GM12878 (cell line): ENCODE measurements around the gene GADL1. TPM values are rescaled to one million over a fixed set of nuclear protein-coding genes. Genes with fewer than 3 reads are reported as not detected.

Experiments used
- ATAC-seq: fragments of 200-7000 bp; cut with Tn5 transposase; 3 replicates; pipeline ENCODE4 v1.9.1; 2020; ENCODE audit warnings: mild to moderate bottlenecking, moderate library complexity
- BruUV-seq: library from RNA; stranded (reverse); fragments of 400-500 nt; replicated peaks from 2 replicates; lab custom pipeline; 2021; lab: Mats Ljungman, UMichigan
- CTCF ChIA-PET: fragments of 300-600 bp; sonication (Branson Sonifier 250); formaldehyde crosslinking; extraction: SDS; loops from one replicate; lab custom pipeline; 2021; ENCODE audit warnings: inconsistent platforms; lab: Yijun Ruan, JAX
- POLR2A ChIA-PET: fragments of 350-600 bp; formaldehyde crosslinking; extraction: SDS; loops from one replicate; lab custom pipeline; 2021; ENCODE audit warnings: inconsistent platforms; lab: Charles Lee
- RAD21 ChIA-PET: fragments of 300-600 bp; sonication (Branson Sonifier 250); formaldehyde crosslinking; loops from one replicate; lab custom pipeline; 2023; ENCODE audit warnings: antibody characterized with exemption; ENCODE audit not compliant: unreplicated experiment; lab: Charles Lee
- SMC1A ChIA-PET: fragments of 300-600 bp; sonication (Branson Sonifier 250); formaldehyde crosslinking; loops from one replicate; lab custom pipeline; 2023; ENCODE audit not compliant: unreplicated experiment, uncharacterized antibody; lab: Charles Lee
- DNase-seq: peaks from one replicate; pipeline ENCODE4 v3.0.0-alpha.2; 2011; ENCODE audit warnings: low read depth, low spot score
- FAIRE-seq: peaks from 3 replicates; lab custom pipeline; 2011; peaks lifted over from hg19 to GRCh38; lab: Jason Lieb, UNC
- H2AFZ ChIP-seq: 2 replicates; pipeline ENCODE4 v1.6.0; 2011; ENCODE audit warnings: low read depth, low read length, control low read depth; ENCODE audit not compliant: control insufficient read depth
- H3K27ac ChIP-seq: 2 replicates; pipeline ENCODE4 v1.5.1; 2011; ENCODE audit warnings: control low read depth; ENCODE audit not compliant: control insufficient read depth, insufficient read depth
- H3K27me3 ChIP-seq, 2 experiments: replicated peaks in 1 of 2; 2 replicates each; pipeline versions ENCODE4 v1.6.0 to v1.6.1; 2011; ENCODE audit warnings: low read length in 1 of 2; ENCODE audit not compliant: control insufficient read depth in 2 of 2, insufficient read depth in 2 of 2
- H3K36me3 ChIP-seq, 2 experiments: 2 replicates each; pipeline ENCODE4 v1.5.1; 2011; ENCODE audit warnings: low read length in 1 of 2; ENCODE audit not compliant: control insufficient read depth in 2 of 2, insufficient read depth in 2 of 2
- H3K4me1 ChIP-seq: 2 replicates; pipeline ENCODE4 v1.6.1; 2011; ENCODE audit warnings: mild to moderate bottlenecking, low read length, moderate library complexity, mixed read lengths; ENCODE audit not compliant: control insufficient read depth, insufficient read depth
- H3K4me2 ChIP-seq: 2 replicates; pipeline ENCODE4 v1.6.0; 2011; ENCODE audit warnings: control low read depth; ENCODE audit not compliant: control insufficient read depth, insufficient read depth
- H3K4me3 ChIP-seq: fragments of 200-600 bp; sonication (generic); 2 replicates; pipeline ENCODE4 v1.5.1; 2016
- H3K79me2 ChIP-seq: 2 replicates; pipeline ENCODE4 v1.6.0; 2011; ENCODE audit warnings: low read length; ENCODE audit not compliant: control insufficient read depth, insufficient read depth
- H3K9ac ChIP-seq: 2 replicates; pipeline ENCODE4 v1.8.0; 2011; ENCODE audit warnings: low read length, control low read depth, mixed read lengths; ENCODE audit not compliant: control insufficient read depth, insufficient read depth
- H3K9me3 ChIP-seq: replicated peaks from 3 replicates; pipeline ENCODE4 v1.5.1; 2011; ENCODE audit warnings: mild to moderate bottlenecking, low read length; ENCODE audit not compliant: control insufficient read depth, insufficient read depth
- H4K20me1 ChIP-seq: 2 replicates; pipeline ENCODE4 v1.6.0; 2011; ENCODE audit not compliant: control insufficient read depth, insufficient read depth
- CBX3 ChIP-seq: fragments of 200-600 bp; sonication (generic); IDR thresholded peaks from 2 replicates; pipeline ENCODE4 v1.6.1; 2016; ENCODE audit warnings: low read depth, borderline replicate concordance
- EGR1 ChIP-seq, 2 experiments: IDR thresholded peaks; 1 replicate in 1 of 2; 2 replicates in 1 of 2; pipeline ENCODE4 v1.6.1; 2011 to 2012; ENCODE audit warnings: low read depth in 2 of 2, low read length in 2 of 2, borderline replicate concordance in 1 of 2, mild to moderate bottlenecking in 1 of 2, moderate library complexity in 1 of 2
- IKZF1 ChIP-seq: fragments of 450-650 bp; conservative IDR thresholded peaks from 2 replicates; pipeline ENCODE4 v1.6.1; 2017; ENCODE audit warnings: antibody characterized with exemption, mild to moderate bottlenecking
- JUND ChIP-seq: IDR thresholded peaks from 2 replicates; pipeline ENCODE4 v1.6.1; 2012; ENCODE audit warnings: low read depth, mild to moderate bottlenecking, low read length, improper control_type of control experiment, moderate library complexity
- MYB ChIP-seq: fragments of 150-350 bp; IDR thresholded peaks from 2 replicates; pipeline ENCODE4 v1.6.1; 2014; ENCODE audit warnings: mild to moderate bottlenecking, low read depth, low read length, borderline replicate concordance
- STAT3 ChIP-seq: IDR thresholded peaks from 2 replicates; pipeline ENCODE4 v1.6.1; 2011; ENCODE audit warnings: low read depth, low read length, improper control_type of control experiment
- YBX1 ChIP-seq: fragments of 450-650 bp; IDR thresholded peaks from 2 replicates; pipeline ENCODE4 v1.6.1; 2016; ENCODE audit warnings: antibody characterized with exemption
- WGBS: methylation state at CpG from one replicate; pipeline ENCODE4 v1.1.6; 2016; ENCODE audit warnings: low lambda C conversion rate; ENCODE audit not compliant: insufficient replicate concordance, insufficient coverage; ENCODE audit errors: missing lambda C conversion rate; 5-methylcytosine and 5-hydroxymethylcytosine counted together
- in situ Hi-C: fragments of 300-500 bp; cut with MboI; formaldehyde crosslinking; loops from 9 replicates; pipeline ENCODE4 v1.14.3; 2018; ENCODE audit warnings: mixed read lengths
- intact Hi-C: fragments of 100-400 bp; cut with micrococcal nuclease; formaldehyde crosslinking; loops from one replicate; pipeline ENCODE4 v1.14.2; 2022; ENCODE audit not compliant: unreplicated experiment
- polyA plus RNA-seq, 11 experiments: library from polyadenylated mRNA; depleted of rRNA in 4 of 11; unstranded in 6 of 11; stranded (reverse) in 5 of 11; fragments of >200 nt; fragmentation: Nextera tagmentation in 4 of 11; fragmentation: Illumina TruSeq in 1 of 11; extraction: Ambion mirVana in 4 of 11; extraction: Trizol in 1 of 11; gene quantifications; 1 replicate in 1 of 11; 2 replicates in 10 of 11; pipeline versions ENCODE4 v1.2.1 to v1.2.3, GENCODE V29; 2011 to 2016; ENCODE audit warnings: inconsistent platforms in 2 of 11, missing spikeins in 2 of 11, low read depth in 1 of 11
- total RNA-seq, 4 experiments: library from RNA; depleted of rRNA in 3 of 4; stranded (reverse); fragments of >200 nt in 3 of 4; fragmentation: Illumina TruSeq in 1 of 4; extraction: Trizol in 1 of 4; gene quantifications; 2 replicates each; pipeline versions ENCODE4 v1.2.1 to v1.2.3, GENCODE V29; 2013 to 2021
- TF ChIP-seq, protein P1 (sequence below): IDR thresholded peaks from 2 replicates; pipeline ENCODE4 v1.6.1; 2011; ENCODE audit warnings: low read depth, low read length, improper control_type of control experiment, borderline replicate concordance
- TF ChIP-seq, protein P2 (sequence below): fragments of 450-650 bp; IDR thresholded peaks from 2 replicates; pipeline ENCODE4 v1.6.1; 2016; ENCODE audit warnings: mild to moderate bottlenecking
- TF ChIP-seq, protein P3 (sequence below): fragments of 450-650 bp; formaldehyde crosslinking; IDR thresholded peaks from 2 replicates; pipeline ENCODE4 v1.4.0; 2022; ENCODE audit warnings: mild to moderate bottlenecking, moderate library complexity
- TF ChIP-seq, protein P4 (sequence below): fragments of 450-650 bp; IDR thresholded peaks from 2 replicates; pipeline ENCODE4 v1.6.1; 2017; ENCODE audit warnings: low read depth, mild to moderate bottlenecking, moderate library complexity

The GADL1 gene
- total and polyA plus RNA-seq, 10 of the 15 experiments (the other 5 are each of a cell fraction or from before 2014, with no cell fraction given): 0.04 TPM; not detected in 9

DNA sequence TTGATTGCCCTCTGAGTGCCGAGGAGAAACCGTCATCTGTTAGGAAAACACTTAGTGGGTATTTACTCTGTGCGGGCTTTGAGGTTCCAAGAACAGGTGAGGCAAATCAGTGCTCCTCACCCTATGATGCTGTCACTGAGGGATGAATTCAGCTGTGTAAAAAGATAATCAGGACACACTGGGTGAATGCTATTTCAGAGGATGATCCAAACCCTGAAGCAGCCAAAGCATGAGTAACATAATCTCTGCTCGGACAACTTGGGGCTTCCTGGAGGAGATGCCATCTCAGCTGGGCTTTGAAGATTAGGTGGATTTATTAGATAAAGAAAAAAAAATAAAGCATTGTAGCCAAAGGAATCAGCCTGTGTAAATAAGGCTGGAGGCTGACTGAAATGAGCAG lies 10.5 kb upstream of the GADL1 start:
- H3K27me3 ChIP-seq: no peaks in the 10 kb centered on the region; a peak in 1 of 4 replicates
- intact Hi-C loops: no loop called here
- no peak for ATAC-seq
- in situ Hi-C loops: no loop called here
- CTCF ChIA-PET: no interaction called here
- WGBS: 48% methylated on average over 4 of the region's 4 CpGs
- no peak for DNase-seq
- H3K4me1 ChIP-seq: no peaks in the 10 kb centered on the region
- no peak overlapping the region for H3K4me3 ChIP-seq
- POLR2A ChIA-PET: no interaction called here
- H3K4me2 ChIP-seq: no peak overlapping the region
- SMC1A ChIA-PET: no interaction called here
- no peak overlapping the region for H3K9ac ChIP-seq
- no TSS peak for BruUV-seq
- RAD21 ChIA-PET: no interaction called here
- FAIRE-seq: no peak
- no peaks in the 10 kb centered on the region; the same call in 1 of the 2 replicates for H4K20me1 ChIP-seq
- no peak overlapping the region for H2AFZ ChIP-seq
- H3K36me3 ChIP-seq: no peaks in the 10 kb centered on the region
- H3K9me3 ChIP-seq: no peaks in the 10 kb centered on the region
- no peak overlapping the region for H3K27ac ChIP-seq
- no peaks in the 10 kb centered on the region for H3K79me2 ChIP-seq
- TF ChIP-seq EGR1 (IDR thresholded peaks at IDR 0.05; ENCODE audit: borderline replicate concordance in 1 of 2, low read depth in 2 of 2, low read length in 2 of 2) (no peak), IKZF1 (no peak), MYB (no peak)
- TF ChIP-seq, protein P1, sequence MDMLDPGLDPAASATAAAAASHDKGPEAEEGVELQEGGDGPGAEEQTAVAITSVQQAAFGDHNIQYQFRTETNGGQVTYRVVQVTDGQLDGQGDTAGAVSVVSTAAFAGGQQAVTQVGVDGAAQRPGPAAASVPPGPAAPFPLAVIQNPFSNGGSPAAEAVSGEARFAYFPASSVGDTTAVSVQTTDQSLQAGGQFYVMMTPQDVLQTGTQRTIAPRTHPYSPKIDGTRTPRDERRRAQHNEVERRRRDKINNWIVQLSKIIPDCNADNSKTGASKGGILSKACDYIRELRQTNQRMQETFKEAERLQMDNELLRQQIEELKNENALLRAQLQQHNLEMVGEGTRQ: no peak
- TF ChIP-seq, protein P2, sequence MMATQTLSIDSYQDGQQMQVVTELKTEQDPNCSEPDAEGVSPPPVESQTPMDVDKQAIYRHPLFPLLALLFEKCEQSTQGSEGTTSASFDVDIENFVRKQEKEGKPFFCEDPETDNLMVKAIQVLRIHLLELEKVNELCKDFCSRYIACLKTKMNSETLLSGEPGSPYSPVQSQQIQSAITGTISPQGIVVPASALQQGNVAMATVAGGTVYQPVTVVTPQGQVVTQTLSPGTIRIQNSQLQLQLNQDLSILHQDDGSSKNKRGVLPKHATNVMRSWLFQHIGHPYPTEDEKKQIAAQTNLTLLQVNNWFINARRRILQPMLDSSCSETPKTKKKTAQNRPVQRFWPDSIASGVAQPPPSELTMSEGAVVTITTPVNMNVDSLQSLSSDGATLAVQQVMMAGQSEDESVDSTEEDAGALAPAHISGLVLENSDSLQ: no peak

DNA sequence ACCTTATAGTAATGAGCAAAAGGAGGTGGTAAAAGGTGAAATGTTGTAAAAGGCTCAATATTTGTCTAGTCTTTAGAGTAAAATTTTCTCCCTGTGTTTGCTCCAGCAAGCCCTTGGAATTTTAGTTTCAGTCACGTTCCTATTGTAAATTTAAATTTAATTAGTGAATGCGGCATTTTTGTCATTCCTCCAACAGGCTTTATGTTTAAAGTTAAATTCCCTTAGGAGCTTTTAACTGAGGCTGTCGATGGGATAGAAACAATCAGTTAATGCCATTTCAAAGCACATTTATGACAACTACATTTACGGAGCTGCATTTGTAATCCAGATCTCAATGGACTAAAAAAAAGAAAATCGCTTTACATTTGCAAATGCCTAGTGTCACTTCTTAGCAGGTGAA lies 868 bp upstream of the GADL1 start:
- H3K4me1 ChIP-seq: no peaks in the 10 kb centered on the region
- 46% methylated on average over 5 of the region's 5 CpGs for WGBS
- H3K9ac ChIP-seq: no peak overlapping the region
- SMC1A ChIA-PET: interaction anchor here (0.6 kb wide), 1 partner anchor 191 kb away, joined by 3 read pairs; no protein-coding TSS in a partner anchor
- no peak overlapping the region for H2AFZ ChIP-seq
- CTCF ChIA-PET: no interaction called here
- peaks cover 9 to 12% of the 10 kb centered on the region in 2 experiments for H3K27me3 ChIP-seq
- intact Hi-C loops (no loop called here), in situ Hi-C loops (no loop called here)
- no peaks in the 10 kb centered on the region for H3K79me2 ChIP-seq
- no TSS peak for BruUV-seq
- POLR2A ChIA-PET: no interaction called here
- DNase-seq (no peak), ATAC-seq (no peak), FAIRE-seq (no peak)
- H3K9me3 ChIP-seq: no peaks in the 10 kb centered on the region
- H3K4me2 ChIP-seq: no peak overlapping the region
- RAD21 ChIA-PET: no interaction called here
- no peaks in the 10 kb centered on the region for H4K20me1 ChIP-seq
- H3K4me3 ChIP-seq: no peak overlapping the region
- no peaks in the 10 kb centered on the region for H3K36me3 ChIP-seq
- no peak overlapping the region for H3K27ac ChIP-seq
- TF ChIP-seq JUND (no peak), CBX3 (no peak), STAT3 (no peak), YBX1 (no peak)
- TF ChIP-seq, protein P3, sequence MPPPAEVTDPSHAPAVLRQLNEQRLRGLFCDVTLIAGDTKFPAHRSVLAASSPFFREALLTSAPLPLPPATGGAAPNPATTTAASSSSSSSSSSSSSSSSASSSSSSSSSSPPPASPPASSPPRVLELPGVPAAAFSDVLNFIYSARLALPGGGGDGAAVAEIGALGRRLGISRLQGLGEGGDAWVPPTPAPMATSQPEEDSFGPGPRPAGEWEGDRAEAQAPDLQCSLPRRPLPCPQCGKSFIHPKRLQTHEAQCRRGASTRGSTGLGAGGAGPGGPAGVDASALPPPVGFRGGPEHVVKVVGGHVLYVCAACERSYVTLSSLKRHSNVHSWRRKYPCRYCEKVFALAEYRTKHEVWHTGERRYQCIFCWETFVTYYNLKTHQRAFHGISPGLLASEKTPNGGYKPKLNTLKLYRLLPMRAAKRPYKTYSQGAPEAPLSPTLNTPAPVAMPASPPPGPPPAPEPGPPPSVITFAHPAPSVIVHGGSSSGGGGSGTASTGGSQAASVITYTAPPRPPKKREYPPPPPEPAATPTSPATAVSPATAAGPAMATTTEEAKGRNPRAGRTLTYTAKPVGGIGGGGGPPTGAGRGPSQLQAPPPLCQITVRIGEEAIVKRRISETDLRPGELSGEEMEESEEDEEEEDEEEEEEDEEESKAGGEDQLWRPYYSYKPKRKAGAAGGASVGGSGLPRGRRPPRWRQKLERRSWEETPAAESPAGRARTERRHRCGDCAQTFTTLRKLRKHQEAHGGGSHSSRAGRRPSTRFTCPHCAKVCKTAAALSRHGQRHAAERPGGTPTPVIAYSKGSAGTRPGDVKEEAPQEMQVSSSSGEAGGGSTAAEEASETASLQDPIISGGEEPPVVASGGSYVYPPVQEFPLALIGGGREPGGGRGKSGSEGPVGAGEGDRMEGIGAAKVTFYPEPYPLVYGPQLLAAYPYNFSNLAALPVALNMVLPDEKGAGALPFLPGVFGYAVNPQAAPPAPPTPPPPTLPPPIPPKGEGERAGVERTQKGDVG: no peak
- TF ChIP-seq, protein P4, sequence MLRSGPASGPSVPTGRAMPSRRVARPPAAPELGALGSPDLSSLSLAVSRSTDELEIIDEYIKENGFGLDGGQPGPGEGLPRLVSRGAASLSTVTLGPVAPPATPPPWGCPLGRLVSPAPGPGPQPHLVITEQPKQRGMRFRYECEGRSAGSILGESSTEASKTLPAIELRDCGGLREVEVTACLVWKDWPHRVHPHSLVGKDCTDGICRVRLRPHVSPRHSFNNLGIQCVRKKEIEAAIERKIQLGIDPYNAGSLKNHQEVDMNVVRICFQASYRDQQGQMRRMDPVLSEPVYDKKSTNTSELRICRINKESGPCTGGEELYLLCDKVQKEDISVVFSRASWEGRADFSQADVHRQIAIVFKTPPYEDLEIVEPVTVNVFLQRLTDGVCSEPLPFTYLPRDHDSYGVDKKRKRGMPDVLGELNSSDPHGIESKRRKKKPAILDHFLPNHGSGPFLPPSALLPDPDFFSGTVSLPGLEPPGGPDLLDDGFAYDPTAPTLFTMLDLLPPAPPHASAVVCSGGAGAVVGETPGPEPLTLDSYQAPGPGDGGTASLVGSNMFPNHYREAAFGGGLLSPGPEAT: no peak
